D721Med (cell line): ENCODE data around the gene LOX.

Source experiments
- DNase-seq: peaks from one replicate; pipeline ENCODE4 v3.0.0; 2011; ENCODE audit warnings: low spot score; ENCODE audit not compliant: insufficient read length
- FAIRE-seq: peaks from 2 replicates; lab custom pipeline; 2011; peaks lifted over from hg19 to GRCh38; lab: Jason Lieb, UNC
- CTCF ChIP-seq: IDR thresholded peaks from 2 replicates; pipeline ENCODE4 v1.5.1; 2012; ENCODE audit warnings: mild to moderate bottlenecking, control low read depth; ENCODE audit not compliant: insufficient read depth; ENCODE audit errors: missing control alignments

Gene LOX

GRCh38 chr5:122120493-122120892 is 42.4 kb upstream of the LOX start:
- FAIRE-seq, result no peak
- DNase-seq, result no peak
- no peak for TF ChIP-seq CTCF

GRCh38 chr5:122119205-122119604 is 41.1 kb upstream of the LOX start:
- DNase-seq (no peak), FAIRE-seq (no peak)
- no peak for TF ChIP-seq CTCF

DNA sequence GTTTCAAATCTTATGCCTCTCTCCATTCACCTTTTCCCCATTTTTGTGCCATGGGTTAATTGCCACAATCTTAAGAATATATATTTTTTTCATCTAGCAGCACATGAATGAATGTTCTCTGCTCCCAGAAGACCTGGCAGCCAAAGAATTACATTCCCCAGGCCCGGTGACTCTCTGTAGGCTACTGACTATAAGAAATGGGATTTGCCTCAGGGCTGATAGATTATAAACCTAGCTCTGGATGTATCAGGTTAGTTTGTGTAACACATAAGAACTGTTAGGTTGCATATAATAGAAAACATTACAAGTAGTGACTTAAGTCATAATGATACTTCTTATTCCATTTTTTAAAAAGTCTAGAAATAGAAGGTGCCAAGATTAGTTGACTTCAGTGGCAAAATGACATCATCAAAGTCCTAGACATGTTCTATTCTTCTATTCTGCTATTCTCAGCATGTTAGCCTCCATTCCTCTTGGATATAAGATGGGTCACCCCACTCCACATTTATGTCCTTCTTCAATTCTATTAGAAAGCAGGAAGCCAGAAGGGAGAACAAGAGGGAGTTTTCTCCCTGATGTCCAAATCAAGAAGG is 40.4 kb upstream of the LOX start:
- FAIRE-seq (no peak), DNase-seq (no peak)
- no peak for TF ChIP-seq CTCF

DNA sequence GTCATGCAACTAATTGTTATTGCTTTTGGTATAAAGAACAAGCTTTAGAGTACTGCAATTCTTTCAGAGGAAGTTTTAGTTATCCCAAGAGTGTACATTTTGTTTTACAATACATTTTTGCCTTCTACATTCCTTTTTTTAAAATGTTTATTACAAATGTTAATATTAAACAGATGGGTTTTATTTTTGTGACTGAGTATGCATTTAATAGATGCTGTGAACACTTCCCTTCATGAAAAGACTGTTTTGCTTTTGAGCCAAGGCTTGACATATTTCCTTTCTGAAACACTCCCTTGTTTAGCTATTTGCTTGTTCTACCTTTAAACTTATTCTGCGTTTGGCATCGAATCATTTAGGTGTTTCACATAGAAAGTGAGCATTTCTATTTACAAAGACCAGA is 36.4 kb upstream of the LOX start:
- FAIRE-seq, result no peak
- DNase-seq, result no peak
- TF ChIP-seq CTCF, result no peak

DNA sequence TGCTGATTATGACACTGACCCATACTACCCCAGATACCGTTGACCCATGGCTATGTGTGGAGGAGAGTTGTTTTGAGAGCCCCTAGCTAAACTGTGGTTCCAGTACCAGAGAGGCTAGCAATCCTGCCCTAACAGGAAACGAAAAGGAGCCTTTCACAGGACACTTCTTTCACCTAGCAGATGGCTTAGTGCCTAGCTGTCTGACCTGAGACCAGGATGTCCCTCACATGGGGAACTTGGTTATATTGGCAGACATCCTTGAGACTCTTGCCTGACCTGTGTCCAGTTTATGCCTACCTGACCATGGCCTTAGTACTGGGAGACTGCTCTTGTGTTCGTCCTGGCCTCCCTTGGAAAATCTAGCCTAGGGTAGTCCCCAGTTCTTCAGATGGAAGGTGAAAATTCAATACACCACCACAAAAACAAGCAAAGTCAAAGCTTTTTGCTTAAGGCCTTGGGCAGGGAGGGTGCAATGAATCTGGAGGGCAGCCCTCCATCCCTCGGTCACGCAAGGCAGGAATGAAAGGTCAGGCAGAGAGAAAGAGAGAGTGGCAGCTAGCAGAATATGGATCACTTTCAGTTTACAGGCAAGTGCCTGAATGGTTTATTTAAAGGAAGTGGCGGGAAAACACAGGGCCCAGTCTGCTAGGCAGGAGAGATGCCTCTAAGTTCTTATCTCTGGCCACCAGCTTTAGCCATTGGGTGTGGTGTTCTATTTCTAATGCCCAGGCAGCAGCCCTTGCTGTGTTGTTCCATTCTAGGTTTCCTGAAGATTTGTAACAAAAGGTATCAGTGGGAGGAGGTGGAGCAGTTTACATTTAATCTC is 34.9 kb upstream of the LOX start:
- TF ChIP-seq CTCF, result no peak
- DNase-seq, result no peak
- FAIRE-seq, result no peak

GRCh38 chr5:122112063-122112462 is 34.0 kb upstream of the LOX start:
- DNase-seq, result no peak
- TF ChIP-seq CTCF, result no peak
- FAIRE-seq, result no peak

- no peak for FAIRE-seq
- TF ChIP-seq CTCF, result no peak
- no peak for DNase-seq
Observed at GRCh38 chr5:122111460-122111859, 33.4 kb upstream of the LOX start.
